ENCODE results near the gene NHLRC1.

Gene NHLRC1

GRCh38 chr6:18096423-18096822 is 26.1 kb downstream of the NHLRC1 start:
- no peaks in the 10 kb centered on the region for H3K27me3 ChIP-seq

GRCh38 chr6:18091382-18091781 is 31.1 kb downstream of the NHLRC1 start:
- Histone ChIP-seq H3K4me3 (ENCODE audit: low read depth in 1 of 2, low read length in 1 of 2) (no peak overlapping the region), H3K27ac (no peak overlapping the region), H3K27me3 (no peaks in the 10 kb centered on the region), H3K4me1 (ENCODE audit: control insufficient read depth in 1 of 2, insufficient read depth in 1 of 2, low read depth in 1 of 2, low read length in 1 of 2) (no peaks in the 10 kb centered on the region), H3K36me3 (no peaks in the 10 kb centered on the region), H3K9me3 (no peaks in the 10 kb centered on the region)
- no peak for TF ChIP-seq CTCF (IDR thresholded peaks at IDR 0.05)

More at GRCh38 chr6:18096423-18096822, 26.1 kb downstream of the NHLRC1 start:
- Histone ChIP-seq H3K4me1 (ENCODE audit: control insufficient read depth in 1 of 2, insufficient read depth in 1 of 2, low read depth in 1 of 2, low read length in 1 of 2) (no peaks in the 10 kb centered on the region), H3K27ac (no peak overlapping the region), H3K4me3 (ENCODE audit: low read depth in 1 of 2, low read length in 1 of 2) (no peak overlapping the region), H3K9me3 (no peaks in the 10 kb centered on the region), H3K36me3 (no peaks in the 10 kb centered on the region)
- no peak for TF ChIP-seq CTCF (IDR thresholded peaks at IDR 0.05)

GRCh38 chr6:18090349-18090786 is 32.1 kb downstream of the NHLRC1 start:
- TF ChIP-seq CTCF (IDR thresholded peaks at IDR 0.05), result no peak
- Histone ChIP-seq H3K4me3 (ENCODE audit: low read depth in 1 of 2, low read length in 1 of 2) (no peak overlapping the region), H3K36me3 (no peaks in the 10 kb centered on the region), H3K9me3 (no peaks in the 10 kb centered on the region), H3K27me3 (no peaks in the 10 kb centered on the region), H3K4me1 (ENCODE audit: control insufficient read depth in 1 of 2, insufficient read depth in 1 of 2, low read depth in 1 of 2, low read length in 1 of 2) (no peaks in the 10 kb centered on the region), H3K27ac (no peak overlapping the region)

GRCh38 chr6:18088419-18089296 is 33.8 kb downstream of the NHLRC1 start:
- H3K27ac ChIP-seq, result no peak overlapping the region
- no peaks in the 10 kb centered on the region for H3K36me3 ChIP-seq
- no peaks in the 10 kb centered on the region for H3K9me3 ChIP-seq
- TF ChIP-seq CTCF (IDR thresholded peaks at IDR 0.05), result no peak
- no peaks in the 10 kb centered on the region for H3K27me3 ChIP-seq
- H3K4me3 ChIP-seq (ENCODE audit: low read depth in 1 of 2, low read length in 1 of 2), result no peak overlapping the region
- H3K4me1 ChIP-seq (ENCODE audit: control insufficient read depth in 1 of 2, insufficient read depth in 1 of 2, low read depth in 1 of 2, low read length in 1 of 2), result no peaks in the 10 kb centered on the region

- no peaks in the 10 kb centered on the region for H3K36me3 ChIP-seq
- no peaks in the 10 kb centered on the region for H3K9me3 ChIP-seq
- no peak overlapping the region for H3K4me3 ChIP-seq (ENCODE audit: low read depth in 1 of 2, low read length in 1 of 2)
- TF ChIP-seq CTCF (IDR thresholded peaks at IDR 0.05), result no peak
- no peak overlapping the region for H3K27ac ChIP-seq
- H3K27me3 ChIP-seq, result no peaks in the 10 kb centered on the region
- H3K4me1 ChIP-seq (ENCODE audit: control insufficient read depth in 1 of 2, insufficient read depth in 1 of 2, low read depth in 1 of 2, low read length in 1 of 2), result no peaks in the 10 kb centered on the region
Measured at GRCh38 chr6:18087396-18088165, 34.9 kb downstream of the NHLRC1 start.
